ENCODE measurements around the gene SAMD1. TPM values are rescaled to one million over a fixed set of nuclear protein-coding genes. Genes with fewer than 3 reads are reported as not detected.

Gene SAMD1
- total RNA-seq, 1 donor from 2014 or later: 67.2 TPM

- peaks cover 3% of the 10 kb centered on the region for H3K36me3 Mint-ChIP-seq (ENCODE audit: low read depth)
- H3K9me3 Mint-ChIP-seq: no peaks in the 10 kb centered on the region
- no peaks in the 10 kb centered on the region for H3K27me3 Mint-ChIP-seq (ENCODE audit: low read depth)
- no peak for TF ChIP-seq CTCF (conservative IDR thresholded peaks at IDR 0.05)
- peak overlapping the region; percentile 71 for H3K27ac Mint-ChIP-seq (ENCODE audit: unreplicated experiment)
- DNase-seq (ENCODE audit: low read depth, low spot score): no peak
- H3K4me3 Mint-ChIP-seq: peak overlapping the region; percentile 87
- peaks cover 37% of the 10 kb centered on the region for H3K4me1 Mint-ChIP-seq
Measured at GRCh38 chr19:14135355-14135754, 44.8 kb upstream of the SAMD1 start.

GRCh38 chr19:14127929-14128509, 37.5 kb upstream of the SAMD1 start:
- Mint-ChIP-seq H3K36me3 (ENCODE audit: low read depth) (peaks cover 3% of the 10 kb centered on the region), H3K9me3 (no peaks in the 10 kb centered on the region), H3K4me3 (no peak overlapping the region), H3K4me1 (no peaks in the 10 kb centered on the region), H3K27me3 (ENCODE audit: low read depth) (no peaks in the 10 kb centered on the region), H3K27ac (ENCODE audit: unreplicated experiment) (no peak overlapping the region)
- DNase-seq (ENCODE audit: low read depth, low spot score): no peak
- no peak for TF ChIP-seq CTCF (conservative IDR thresholded peaks at IDR 0.05)

- H3K27ac Mint-ChIP-seq (ENCODE audit: unreplicated experiment): no peak overlapping the region
- H3K9me3 Mint-ChIP-seq: no peaks in the 10 kb centered on the region
- H3K36me3 Mint-ChIP-seq (ENCODE audit: low read depth): peaks cover 3% of the 10 kb centered on the region
Measured at GRCh38 chr19:14127176-14127575, 36.6 kb upstream of the SAMD1 start.

GRCh38 chr19:14122924-14123323, 32.4 kb upstream of the SAMD1 start:
- Mint-ChIP-seq H3K4me3 (peak overlapping the region; percentile 36), H3K27me3 (ENCODE audit: low read depth) (no peaks in the 10 kb centered on the region), H3K9me3 (no peaks in the 10 kb centered on the region), H3K36me3 (ENCODE audit: low read depth) (peaks cover 3% of the 10 kb centered on the region), H3K4me1 (peaks cover 11% of the 10 kb centered on the region), H3K27ac (ENCODE audit: unreplicated experiment) (no peak overlapping the region)
- DNase-seq (ENCODE audit: low read depth, low spot score): no peak
- TF ChIP-seq CTCF (conservative IDR thresholded peaks at IDR 0.05): no peak

More at GRCh38 chr19:14127176-14127575, 36.6 kb upstream of the SAMD1 start:
- no peak overlapping the region for H3K4me3 Mint-ChIP-seq
- no peak for TF ChIP-seq CTCF (conservative IDR thresholded peaks at IDR 0.05)
- DNase-seq (ENCODE audit: low read depth, low spot score): no peak
- no peaks in the 10 kb centered on the region for H3K27me3 Mint-ChIP-seq (ENCODE audit: low read depth)
- no peaks in the 10 kb centered on the region for H3K4me1 Mint-ChIP-seq

- Mint-ChIP-seq H3K4me3 (no peak overlapping the region), H3K4me1 (peaks cover 25% of the 10 kb centered on the region), H3K27ac (ENCODE audit: unreplicated experiment) (no peak overlapping the region), H3K9me3 (no peaks in the 10 kb centered on the region), H3K36me3 (ENCODE audit: low read depth) (peaks cover 3% of the 10 kb centered on the region), H3K27me3 (ENCODE audit: low read depth) (no peaks in the 10 kb centered on the region)
- no peak for DNase-seq (ENCODE audit: low read depth, low spot score)
- TF ChIP-seq CTCF (conservative IDR thresholded peaks at IDR 0.05): no peak
Measured at GRCh38 chr19:14120497-14120780, 29.9 kb upstream of the SAMD1 start.

All from neural crest cell (in vitro differentiated cells).